K562 (cell line): ENCODE measurements around the gene ANXA4. TPM values are rescaled to one million over a fixed set of nuclear protein-coding genes. Genes with fewer than 3 reads are reported as not detected.

Experiments
- ATF3 ChIP-seq, 2 experiments: fragments of 450-650 bp in 1 of 2; sonication (generic) in 1 of 2; formaldehyde crosslinking in 1 of 2; IDR thresholded peaks in 1 of 2; conservative IDR thresholded peaks in 1 of 2; 2 replicates each; pipeline versions ENCODE4 v1.6.1 to v1.8.1; 2016 to 2023; ENCODE audit warnings: mild to moderate bottlenecking in 2 of 2, moderate library complexity in 2 of 2, inconsistent platforms in 1 of 2, missing genetic modification reagents in 1 of 2
- BHLHE40 ChIP-seq: IDR thresholded peaks from 2 replicates; pipeline ENCODE4 v1.6.1; 2011; ENCODE audit warnings: low read length, improper control_type of control experiment
- CBX8 ChIP-seq: fragments of 200-600 bp; sonication (generic); IDR thresholded peaks from 2 replicates; pipeline ENCODE4 v1.6.1; 2012; ENCODE audit warnings: borderline replicate concordance, mixed run types, low read depth, mild to moderate bottlenecking, moderate library complexity, mixed read lengths, low read length, control low read depth, inconsistent platforms; ENCODE audit not compliant: poor library complexity, severe bottlenecking; ENCODE audit errors: extremely low read depth
- E2F1 ChIP-seq: sonication (generic); formaldehyde crosslinking; IDR thresholded peaks from 2 replicates; pipeline ENCODE4 v1.8.1; 2023; ENCODE audit warnings: mild to moderate bottlenecking, missing genetic modification reagents, moderate library complexity
- L3MBTL2 ChIP-seq: fragments of 450-650 bp; IDR thresholded peaks from 2 replicates; pipeline ENCODE4 v1.6.1; 2016; ENCODE audit warnings: mild to moderate bottlenecking, moderate library complexity
- NFE2 ChIP-seq: IDR thresholded peaks from 2 replicates; pipeline ENCODE4 v1.6.1; 2014; ENCODE audit warnings: antibody characterized with exemption, low read depth
- SMARCB1 ChIP-seq: IDR thresholded peaks from 2 replicates; pipeline ENCODE4 v1.6.1; 2011; ENCODE audit warnings: improper control_type of control experiment, low read depth; ENCODE audit not compliant: insufficient read length
- SRSF1 ChIP-seq: fragments of 200-400 bp; formaldehyde crosslinking; IDR thresholded peaks from 2 replicates; pipeline ENCODE4 v1.6.1; 2017; ENCODE audit warnings: mild to moderate bottlenecking, low read depth, low read length, moderate library complexity
- USF1 ChIP-seq: sonication (generic); formaldehyde crosslinking; IDR thresholded peaks from 2 replicates; pipeline ENCODE4 v1.9.0; 2022; ENCODE audit warnings: mild to moderate bottlenecking, missing genetic modification reagents
- XRCC5 ChIP-seq: fragments of 200-400 bp; formaldehyde crosslinking; IDR thresholded peaks from 2 replicates; pipeline ENCODE4 v1.6.1; 2017; ENCODE audit warnings: low read depth, mild to moderate bottlenecking, low read length
- ZBTB11 ChIP-seq, 3 experiments: fragments of 200-800 bp in 1 of 3; fragments of 250-450 bp in 1 of 3; fragments of 450-650 bp in 1 of 3; sonication (Bioruptor Pico) in 1 of 3; sonication (Bioruptor generic) in 1 of 3; formaldehyde crosslinking in 1 of 3; IDR thresholded peaks; 2 replicates each; pipeline versions ENCODE4 v1.6.1 to v1.8.0; 2016 to 2022; ENCODE audit warnings: mild to moderate bottlenecking in 2 of 3, missing genetic modification characterization in 2 of 3, missing compliant biosample characterization in 1 of 3, moderate library complexity in 1 of 3
- ZBTB2 ChIP-seq: fragments of 450-650 bp; IDR thresholded peaks from 2 replicates; pipeline ENCODE4 v1.6.1; 2016; ENCODE audit warnings: antibody characterized with exemption
- ZHX1 ChIP-seq: fragments of 150-350 bp; conservative IDR thresholded peaks from 2 replicates; pipeline ENCODE4 v1.6.1; 2014; ENCODE audit warnings: low read length
- ZNF212 ChIP-seq: fragments of 450-650 bp; formaldehyde crosslinking; IDR thresholded peaks from 2 replicates; pipeline ENCODE4 v1.4.0; 2020; ENCODE audit warnings: mild to moderate bottlenecking
- polyA plus RNA-seq, 8 experiments: library from polyadenylated mRNA; depleted of rRNA in 4 of 8; stranded (reverse) in 5 of 8; unstranded in 3 of 8; fragments of >200 nt; fragmentation: Nextera tagmentation in 2 of 8; fragmentation: Illumina TruSeq in 1 of 8; extraction: Ambion mirVana in 2 of 8; extraction: Trizol in 1 of 8; gene quantifications; 2 replicates each; pipeline versions ENCODE4 v1.2.1 to v1.2.3, GENCODE V29; 2011 to 2014; ENCODE audit warnings: inconsistent platforms in 1 of 8, missing spikeins in 1 of 8
- total RNA-seq, 7 experiments: library from RNA; depleted of rRNA in 6 of 7; stranded (reverse); fragments of >200 nt in 6 of 7; fragmentation: Illumina TruSeq in 2 of 7; extraction: Trizol in 2 of 7; gene quantifications; 2 replicates each; pipeline versions ENCODE4 v1.2.1 to v1.2.3, GENCODE V29; 2011 to 2021; ENCODE audit warnings: low replicate concordance in 1 of 7

Gene ANXA4
- total and polyA plus RNA-seq, 9 of the 15 experiments (the other 6 are each of a cell fraction or from before 2014, with no cell fraction given), result 3.4 to 13.6 (median 11.6) TPM

- TF ChIP-seq ZHX1, result no peak
- peak; percentile 55; the same call in 1 of the 2 replicates for TF ChIP-seq E2F1
- no peak for TF ChIP-seq ZNF212
- no peak for TF ChIP-seq BHLHE40
- TF ChIP-seq XRCC5, result no peak
- TF ChIP-seq ZBTB11 (CRISPR knock-in tag; IDR thresholded peaks at IDR 0.05), result no peak
- TF ChIP-seq L3MBTL2, result peak; percentile 89
- TF ChIP-seq SMARCB1, result no peak
- TF ChIP-seq NFE2, result no peak
- TF ChIP-seq USF1 (CRISPR knock-in tag), result no peak
- no peak for TF ChIP-seq ATF3 (IDR thresholded peaks at IDR 0.05)
- TF ChIP-seq ATF3 (CRISPR knock-in tag; conservative IDR thresholded peaks at IDR 0.05), result 0 out of 2 replicates have a peak, but pooled peaks have one; percentile 27
- TF ChIP-seq ZBTB2, result 0 out of 2 replicates have a peak, but pooled peaks have one; percentile 43
- no peak for TF ChIP-seq CBX8
- no peak for TF ChIP-seq SRSF1
Observed at GRCh38 chr2:69741575-69742321, at the start of gene ANXA4 (continued).
